ENCODE data around the gene LRRC75A.

- TF ChIP-seq SIN3A (IDR thresholded peaks at IDR 0.05; ENCODE audit: borderline replicate concordance, insufficient read depth, low read length): no peak
- TF ChIP-seq POLR2AphosphoS5 (IDR thresholded peaks at IDR 0.05; ENCODE audit: low read depth, low read length): no peak
- no peak for TF ChIP-seq REST (IDR thresholded peaks at IDR 0.05; ENCODE audit: insufficient read depth in 1 of 2, low read depth in 2 of 2, low read length in 2 of 2)
These were observed 19.5 kb downstream of the LRRC75A start for GRCh38 chr17:16472539-16472938.
